ACC112 (cell line): ENCODE results near the gene CXCL11.
A peak's percentile ranks its signal among the peaks of the same experiment; 100 is the strongest.

ENCODE experiments used
- H2AFZ ChIP-seq: fragments of 200-600 bp; sonication (generic); one replicate; pipeline ENCODE4 v1.6.0; 2017; ENCODE audit warnings: antibody characterized with exemption, low read length; ENCODE audit not compliant: unreplicated experiment
- H3K27ac ChIP-seq: fragments of 200-600 bp; sonication (generic); 2 replicates; pipeline ENCODE4 v1.5.1; 2014; ENCODE audit warnings: low read depth, mild to moderate bottlenecking, antibody characterized with exemption, low read length, moderate library complexity
- H3K27me3 ChIP-seq: fragments of 200-600 bp; sonication (generic); 2 replicates; pipeline ENCODE4 v1.6.1; 2014; ENCODE audit warnings: mild to moderate bottlenecking, antibody characterized with exemption, low read length, moderate library complexity, mixed read lengths; ENCODE audit not compliant: insufficient read depth
- H3K36me3 ChIP-seq: fragments of 200-600 bp; sonication (generic); 2 replicates; pipeline ENCODE4 v1.6.1; 2016; ENCODE audit warnings: mild to moderate bottlenecking, antibody characterized with exemption, low read length, moderate library complexity, mixed read lengths; ENCODE audit not compliant: insufficient read depth
- H3K4me1 ChIP-seq: fragments of 200-600 bp; sonication (generic); one replicate; pipeline ENCODE4 v1.6.1; 2016; ENCODE audit warnings: low read length, mixed read lengths; ENCODE audit not compliant: insufficient read depth, unreplicated experiment, control insufficient read depth
- H3K4me3 ChIP-seq: fragments of 200-600 bp; sonication (generic); 2 replicates; pipeline ENCODE4 v1.5.1; 2014; ENCODE audit warnings: mild to moderate bottlenecking, low read depth, low read length
- H3K79me2 ChIP-seq: fragments of 200-600 bp; sonication (generic); one replicate; pipeline ENCODE4 v1.6.0; 2016; ENCODE audit warnings: low read length; ENCODE audit not compliant: control insufficient read depth, unreplicated experiment, insufficient read depth

The CXCL11 gene

DNA sequence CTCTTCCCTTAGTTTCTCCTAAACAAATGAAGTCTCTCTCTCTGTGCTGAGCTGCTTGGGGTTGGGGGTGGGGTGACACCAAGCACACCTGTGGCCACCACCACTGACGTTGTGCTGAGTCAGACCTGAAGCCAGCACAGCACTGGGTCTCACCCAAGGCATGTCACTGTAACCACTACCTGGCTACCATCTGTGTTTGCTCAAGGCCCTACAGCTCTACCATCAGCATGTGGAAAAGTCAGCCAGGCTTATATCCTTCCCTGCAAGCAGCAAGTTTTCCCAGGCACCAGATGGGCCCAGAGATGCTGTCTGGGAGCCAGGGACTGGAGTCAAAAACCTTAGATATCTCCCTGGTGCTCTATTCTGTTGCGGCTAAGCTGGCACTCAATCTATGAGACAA lies 19.5 kb downstream of the CXCL11 start:
- no peaks in the 10 kb centered on the region for H3K27me3 ChIP-seq
- H3K4me3 ChIP-seq, result no peak overlapping the region
- H3K79me2 ChIP-seq, result no peaks in the 10 kb centered on the region
- H2AFZ ChIP-seq, result no peak overlapping the region
- H3K36me3 ChIP-seq, result no peaks in the 10 kb centered on the region
- H3K27ac ChIP-seq, result no peak overlapping the region
- H3K4me1 ChIP-seq, result peaks cover 18% of the 10 kb centered on the region

DNA sequence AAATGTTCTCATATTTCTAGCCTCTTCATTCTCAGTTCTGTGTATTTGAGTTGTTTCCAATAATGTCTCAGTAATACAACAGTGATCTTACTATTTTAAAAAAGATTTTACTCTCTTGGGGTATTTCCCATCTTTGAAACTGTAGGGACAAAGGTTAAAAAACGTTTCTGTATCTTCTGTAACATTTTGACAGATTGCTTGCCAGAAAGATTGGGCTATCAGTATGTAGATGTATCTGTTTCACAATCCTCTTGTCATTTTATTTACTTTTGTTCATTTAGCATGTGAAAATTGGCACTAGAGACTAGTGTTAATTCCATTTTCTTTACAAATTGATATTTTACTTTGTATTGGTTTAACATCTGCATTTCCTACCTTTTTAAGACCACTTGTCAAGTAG lies 22.3 kb downstream of the CXCL11 start:
- H3K27me3 ChIP-seq, result no peaks in the 10 kb centered on the region
- no peak overlapping the region for H2AFZ ChIP-seq
- H3K36me3 ChIP-seq, result no peaks in the 10 kb centered on the region
- H3K4me1 ChIP-seq, result peaks cover 20% of the 10 kb centered on the region
- H3K4me3 ChIP-seq, result no peak overlapping the region
- H3K79me2 ChIP-seq, result no peaks in the 10 kb centered on the region
- no peak overlapping the region for H3K27ac ChIP-seq

DNA sequence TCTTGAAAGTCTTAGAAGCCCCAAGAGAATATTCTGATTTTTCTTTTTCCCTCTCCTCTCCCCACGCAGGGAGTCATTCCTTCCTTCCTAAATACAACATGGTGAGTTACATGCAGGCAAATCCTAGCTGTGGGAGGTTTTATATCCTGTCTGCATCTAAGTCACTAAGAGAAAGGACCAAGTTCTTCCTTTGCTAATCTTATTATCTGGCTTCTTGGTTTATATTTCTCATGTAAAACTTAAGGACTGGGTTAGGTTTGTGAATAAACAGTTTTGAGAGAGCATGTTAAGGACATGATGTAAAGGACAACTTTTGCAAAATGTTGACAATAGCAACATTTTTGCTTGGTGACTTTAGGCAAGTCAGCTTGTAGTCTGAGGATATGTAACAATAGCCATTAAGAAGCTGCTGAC lies 23.5 kb downstream of the CXCL11 start:
- H3K27me3 ChIP-seq, result no peaks in the 10 kb centered on the region
- H3K27ac ChIP-seq, result peak overlapping the region; percentile 80
- H3K79me2 ChIP-seq, result no peaks in the 10 kb centered on the region
- peak overlapping the region; percentile 57 for H3K4me3 ChIP-seq
- H3K36me3 ChIP-seq, result no peaks in the 10 kb centered on the region
- peak overlapping the region; percentile 61 for H2AFZ ChIP-seq
- H3K4me1 ChIP-seq, result peaks cover 20% of the 10 kb centered on the region

DNA sequence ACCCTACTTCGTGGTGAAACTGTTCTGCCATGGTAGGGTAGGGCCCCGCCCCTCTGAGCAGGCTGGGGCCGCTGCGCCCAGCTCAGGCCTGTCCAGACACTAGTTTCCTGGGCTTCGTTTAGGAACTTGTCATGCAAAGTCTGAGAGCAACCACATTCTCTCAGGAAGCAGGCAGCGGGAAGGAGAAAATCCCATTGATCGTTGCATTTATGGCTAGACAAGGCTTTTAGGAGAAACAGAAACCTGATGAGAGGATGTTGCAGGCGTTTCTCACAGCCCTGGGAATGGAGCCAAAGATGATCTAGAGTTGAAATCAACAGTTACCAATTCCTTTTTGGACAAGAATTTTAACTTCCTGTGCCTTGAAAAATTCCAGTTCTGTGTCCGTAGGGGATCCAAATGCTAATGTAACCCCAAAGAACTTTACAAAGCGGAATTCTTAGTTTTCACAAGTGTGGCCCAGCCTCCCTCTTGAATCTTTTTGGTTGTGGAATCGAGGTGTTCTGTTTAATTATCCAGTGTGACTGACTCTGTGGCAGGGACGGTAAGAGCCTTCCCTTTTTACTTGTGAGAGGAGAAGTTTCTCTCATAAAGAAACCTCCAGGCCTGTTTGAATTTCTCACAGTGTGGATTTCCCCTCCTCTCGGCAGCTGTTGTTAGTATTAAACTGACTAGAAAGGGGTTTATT lies 24.0 kb downstream of the CXCL11 start:
- no peaks in the 10 kb centered on the region for H3K27me3 ChIP-seq
- H3K27ac ChIP-seq, result peak overlapping the region; percentile 80
- H2AFZ ChIP-seq, result peak overlapping the region; percentile 61
- no peaks in the 10 kb centered on the region for H3K36me3 ChIP-seq
- peak overlapping the region; percentile 57 for H3K4me3 ChIP-seq
- no peaks in the 10 kb centered on the region for H3K79me2 ChIP-seq
- H3K4me1 ChIP-seq, result peaks cover 20% of the 10 kb centered on the region

DNA sequence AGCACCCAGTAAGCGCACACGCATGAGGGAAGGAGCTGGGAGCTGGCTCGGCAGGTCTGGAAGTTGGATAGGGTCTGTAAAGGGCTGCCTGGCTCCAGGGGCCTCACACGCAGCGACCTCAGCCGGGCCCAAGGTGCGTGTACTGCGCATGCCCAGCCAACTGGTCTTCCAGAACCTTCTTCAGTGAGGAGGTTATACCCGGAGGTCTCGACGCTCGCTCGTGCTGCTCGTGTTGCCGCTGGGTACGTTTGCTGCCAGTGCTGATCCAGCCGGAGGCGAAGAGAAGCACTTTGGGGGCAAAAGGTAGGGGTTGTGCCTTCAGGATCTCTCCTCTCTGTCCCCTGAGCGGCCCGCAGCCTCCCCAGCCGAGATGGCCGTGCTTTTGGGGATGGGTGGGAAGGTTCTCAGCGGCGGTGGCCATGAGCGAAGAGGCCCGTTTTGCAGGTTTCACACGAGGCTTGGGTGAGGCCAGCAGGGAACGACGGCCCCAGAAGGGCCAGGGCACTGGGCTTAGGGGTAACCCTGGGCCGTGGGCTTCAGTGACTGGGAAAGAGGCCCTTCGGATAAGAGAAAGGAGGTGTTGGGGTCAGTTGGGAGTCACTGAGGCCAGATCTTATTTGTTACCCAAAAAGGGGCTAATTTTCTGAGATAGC lies 24.7 kb downstream of the CXCL11 start:
- Histone ChIP-seq H3K79me2 (no peaks in the 10 kb centered on the region), H3K36me3 (no peaks in the 10 kb centered on the region), H3K27me3 (no peaks in the 10 kb centered on the region), H2AFZ (peak overlapping the region; percentile 61), H3K27ac (peak overlapping the region; percentile 80), H3K4me3 (peak overlapping the region; percentile 57), H3K4me1 (peaks cover 20% of the 10 kb centered on the region)

DNA sequence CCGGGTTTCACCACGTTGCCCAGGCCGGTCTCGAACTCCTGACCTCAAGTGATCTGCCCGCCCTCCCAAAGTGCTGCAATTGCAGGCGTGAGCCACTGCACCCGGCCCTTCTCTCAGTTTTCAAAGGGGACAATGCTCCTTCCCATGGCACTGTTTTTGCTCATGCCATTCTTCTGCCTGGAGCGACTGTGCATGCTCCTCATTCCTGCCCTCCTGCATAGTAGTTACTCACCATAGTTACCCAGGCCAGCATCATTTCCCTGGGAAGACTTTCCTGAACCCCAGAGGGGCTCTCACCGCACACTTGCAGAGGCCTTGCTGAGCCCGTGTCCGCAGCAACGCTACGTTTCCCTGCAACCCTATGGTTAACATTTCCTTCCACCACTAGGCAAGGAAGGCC lies 25.3 kb downstream of the CXCL11 start:
- no peak overlapping the region for H2AFZ ChIP-seq
- H3K4me3 ChIP-seq, result no peak overlapping the region

DNA sequence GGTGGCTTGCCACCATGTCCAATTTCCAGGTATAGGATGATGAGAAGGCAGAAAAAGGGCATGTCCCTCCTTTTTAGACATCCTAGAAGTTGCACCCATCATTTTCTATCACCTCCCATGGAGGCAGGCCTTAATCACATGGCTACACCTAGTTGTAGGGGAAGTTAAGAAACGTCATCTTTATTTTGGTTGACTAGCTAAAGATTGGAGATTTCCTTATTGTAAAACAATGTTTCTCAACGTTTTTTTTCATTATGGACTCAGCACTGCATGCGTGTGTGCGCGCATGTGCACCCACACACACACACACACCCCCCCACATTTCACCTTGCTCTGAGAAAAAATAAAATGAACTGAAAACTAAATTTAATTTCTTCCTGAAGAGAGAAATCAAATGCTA lies 26.6 kb downstream of the CXCL11 start:
- Histone ChIP-seq H3K4me1 (peaks cover 20% of the 10 kb centered on the region), H3K27ac (no peak overlapping the region), H3K36me3 (no peaks in the 10 kb centered on the region), H3K79me2 (no peaks in the 10 kb centered on the region), H3K27me3 (no peaks in the 10 kb centered on the region), H2AFZ (no peak overlapping the region), H3K4me3 (no peak overlapping the region)

More for the DNA sequence above, 25.3 kb downstream of the CXCL11 start:
- Histone ChIP-seq H3K36me3 (no peaks in the 10 kb centered on the region), H3K79me2 (no peaks in the 10 kb centered on the region), H3K4me1 (peaks cover 20% of the 10 kb centered on the region), H3K27ac (no peak overlapping the region), H3K27me3 (no peaks in the 10 kb centered on the region)

DNA sequence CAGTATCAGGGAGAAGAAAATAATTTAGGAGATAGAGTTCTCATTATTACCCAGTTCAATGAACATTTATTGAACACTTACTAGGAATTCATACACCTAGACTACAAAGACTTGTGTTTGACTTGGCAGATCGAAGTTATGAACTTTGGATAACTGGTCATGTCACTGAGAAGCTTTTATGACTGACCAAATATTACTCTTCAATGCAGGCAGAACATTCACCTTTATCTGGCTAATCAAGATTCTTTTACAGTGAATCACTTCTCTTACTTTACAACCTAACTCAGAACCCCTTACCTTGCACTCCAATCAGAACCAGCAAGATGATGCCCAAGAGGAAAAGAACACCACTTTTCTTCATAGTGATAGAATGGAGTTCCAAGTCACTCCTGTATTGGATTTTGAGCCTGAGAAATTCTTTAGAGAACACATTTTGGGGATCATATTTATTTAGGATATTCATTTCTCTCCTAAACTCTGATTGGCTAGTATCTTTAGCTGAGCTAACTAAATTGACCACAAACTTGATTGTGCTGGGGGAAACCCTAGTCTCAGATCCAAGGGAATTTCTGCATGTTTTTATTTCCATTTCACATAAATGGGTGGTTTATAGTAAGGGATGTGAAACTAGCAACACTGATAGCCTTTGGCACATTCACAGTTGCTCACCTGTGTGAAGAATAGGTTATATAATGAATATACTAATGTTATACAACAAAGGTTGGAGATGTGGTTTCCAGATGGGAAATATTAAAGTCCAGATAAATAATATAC lies 28.6 kb downstream of the CXCL11 start, which contains the start of gene CXCL9:
TSS of gene CXCL9 (minus strand) at position 421 of the 774 bp plus-strand sequence. CDS start at position 361, 60 bp downstream.
- Histone ChIP-seq H3K4me1 (peaks cover 11% of the 10 kb centered on the region), H3K27me3 (no peaks in the 10 kb centered on the region), H3K36me3 (no peaks in the 10 kb centered on the region), H3K27ac (no peak within 1 kb of the TSS), H3K79me2 (no peaks in the 10 kb centered on the region), H2AFZ (no peak within 1 kb of the TSS), H3K4me3 (no peak within 1 kb of the TSS)

DNA sequence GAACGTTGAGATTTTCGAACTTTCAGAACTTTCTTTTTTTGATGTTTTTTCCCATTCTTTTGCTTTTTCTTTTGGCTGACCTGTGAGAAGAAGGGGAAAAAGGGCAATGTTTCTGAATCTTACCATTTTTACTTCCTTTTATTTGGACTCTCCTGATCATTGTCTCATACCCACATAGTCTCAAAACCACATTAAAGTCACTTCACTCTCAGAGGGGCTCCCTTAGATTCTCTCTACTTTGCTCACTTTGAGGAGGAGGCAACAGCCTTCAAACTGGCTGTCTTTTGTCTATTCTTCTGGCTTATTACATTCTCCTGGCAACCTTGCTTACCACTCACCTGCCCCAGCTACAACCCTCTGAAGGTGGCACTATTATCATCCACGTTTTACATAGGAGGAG lies 32.2 kb downstream of the CXCL11 start:
- no peak overlapping the region for H2AFZ ChIP-seq
- H3K27me3 ChIP-seq, result no peaks in the 10 kb centered on the region
- no peak overlapping the region for H3K27ac ChIP-seq
- no peaks in the 10 kb centered on the region for H3K79me2 ChIP-seq
- H3K4me3 ChIP-seq, result no peak overlapping the region
- no peaks in the 10 kb centered on the region for H3K36me3 ChIP-seq
- no peaks in the 10 kb centered on the region for H3K4me1 ChIP-seq

DNA sequence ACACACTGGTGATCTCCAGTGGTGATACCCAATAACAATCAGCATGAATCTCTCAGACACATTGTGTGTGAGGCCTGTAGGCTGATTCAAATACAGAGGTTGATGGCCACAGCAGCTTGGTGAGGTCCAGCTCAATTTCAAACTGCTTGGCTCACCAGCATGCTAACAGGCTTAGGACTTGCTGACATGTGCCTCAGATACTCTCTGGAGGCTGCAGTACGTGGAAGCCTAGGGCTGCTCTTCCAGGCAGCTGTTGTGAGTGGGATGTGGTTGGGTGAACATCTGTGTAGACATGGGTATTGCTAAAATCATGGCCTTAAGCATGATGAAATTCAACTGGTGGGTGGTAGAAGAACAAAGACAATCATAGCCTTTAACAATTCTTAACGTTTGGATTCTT lies 32.8 kb downstream of the CXCL11 start:
- Histone ChIP-seq H3K27ac (no peak overlapping the region), H3K36me3 (no peaks in the 10 kb centered on the region), H3K27me3 (no peaks in the 10 kb centered on the region), H3K4me3 (no peak overlapping the region), H3K79me2 (no peaks in the 10 kb centered on the region), H2AFZ (no peak overlapping the region), H3K4me1 (no peaks in the 10 kb centered on the region)
